CD4-positive, alpha-beta T cell (primary cell): ENCODE data around the gene UGT1A6. TPM values are rescaled to one million over a fixed set of nuclear protein-coding genes. Genes with fewer than 3 reads are reported as not detected.
"Not testable (repeated sequence)": the region's sequence is repeated elsewhere in the genome, so short reads cannot be mapped to it uniquely, and the experiment has no call there.

Experiments used
- ATAC-seq: fragments of 200-7000 bp; cut with Tn5 transposase; one replicate; pipeline ENCODE4 v1.10.0; 2022; ENCODE audit warnings: mild to moderate bottlenecking; ENCODE audit not compliant: poor library complexity
- CTCF ChIA-PET: fragments of 350-600 bp; sonication (Branson Sonifier 250); formaldehyde crosslinking; loops from one replicate; lab custom pipeline; 2021; ENCODE audit warnings: antibody characterized with exemption, inconsistent platforms; lab: Charles Lee
- POLR2A ChIA-PET: fragments of 350-600 bp; sonication (Branson Sonifier 250); formaldehyde crosslinking; loops from one replicate; lab custom pipeline; 2021; ENCODE audit warnings: antibody characterized with exemption, inconsistent platforms; lab: Charles Lee
- DNase-seq, 14 experiments: peaks; one replicate each; pipeline ENCODE4 v3.0.0-alpha.2; 2013 to 2020; ENCODE audit warnings: mixed read lengths in 2 of 14
- H3K27ac ChIP-seq, 2 donors: one replicate each; pipeline versions ENCODE4 v1.5.1 to v1.7.0; 2013; ENCODE audit warnings: low read length in 2 of 2, low read depth in 1 of 2, mild to moderate bottlenecking in 1 of 2
- H3K27me3 ChIP-seq, 2 experiments: 1 replicate in 1 of 2; 2 replicates in 1 of 2; pipeline versions ENCODE4 v1.6.1 to v1.7.0; 2013; ENCODE audit warnings: low read length in 2 of 2, control low read depth in 1 of 2, mild to moderate bottlenecking in 1 of 2, moderate library complexity in 1 of 2; ENCODE audit not compliant: insufficient read depth in 2 of 2, control insufficient read depth in 1 of 2
- H3K36me3 ChIP-seq: one replicate; pipeline ENCODE4 v1.6.1; 2013; ENCODE audit warnings: low read length, control low read depth; ENCODE audit not compliant: insufficient read depth
- H3K4me1 ChIP-seq: one replicate; pipeline ENCODE4 v1.6.1; 2013; ENCODE audit warnings: low read length, control low read depth; ENCODE audit not compliant: insufficient read depth
- H3K4me3 ChIP-seq: one replicate; pipeline ENCODE4 v1.5.1; 2013; ENCODE audit warnings: mild to moderate bottlenecking, low read length, moderate library complexity
- H3K9me3 ChIP-seq, 2 experiments: 1 replicate in 1 of 2; 2 replicates in 1 of 2; pipeline versions ENCODE4 v1.6.1 to v1.7.0; 2013; ENCODE audit warnings: low read length in 2 of 2, mild to moderate bottlenecking in 2 of 2, control low read depth in 1 of 2, moderate library complexity in 1 of 2; ENCODE audit not compliant: control insufficient read depth in 1 of 2, insufficient read depth in 1 of 2
- H3K27ac Mint-ChIP-seq: one replicate; pipeline ENCODE4 v1.8.0; 2020; ENCODE audit warnings: mixed read lengths
- H3K27me3 Mint-ChIP-seq: one replicate; pipeline ENCODE4 v1.8.0; 2021; ENCODE audit warnings: mixed read lengths
- H3K36me3 Mint-ChIP-seq: one replicate; pipeline ENCODE4 v1.8.0; 2021; ENCODE audit warnings: low read depth, mixed read lengths
- H3K4me1 Mint-ChIP-seq: one replicate; pipeline ENCODE4 v1.8.0; 2021; ENCODE audit warnings: low read depth, mixed read lengths
- H3K4me3 Mint-ChIP-seq: one replicate; pipeline ENCODE4 v1.8.0; 2020; ENCODE audit warnings: mild to moderate bottlenecking, mixed read lengths
- H3K9me3 Mint-ChIP-seq: one replicate; pipeline ENCODE4 v1.8.0; 2020; ENCODE audit warnings: mixed read lengths
- intact Hi-C, 2 experiments: fragments of 100-400 bp; cut with DNase I in 1 of 2; cut with micrococcal nuclease in 1 of 2; formaldehyde crosslinking; loops; one replicate each; pipeline versions ENCODE4 v1.15.1 to v1.9.0; 2023 to 2025; cut with DNase I, micrococcal nuclease
- total RNA-seq, 174 experiments: library from RNA in 2 of 174; stranded (reverse) in 2 of 174; gene quantifications; one replicate each; pipeline ENCODE4 v1.2.3 and lab custom pipeline; 2021 to 2026
- TF ChIP-seq, protein P1 (sequence below): fragments of 200-600 bp; IDR thresholded peaks from one replicate; pipeline ENCODE4 v1.8.0; 2022; ENCODE audit warnings: antibody characterized with exemption, mild to moderate bottlenecking

Gene UGT1A6
- total RNA-seq, 2 experiments from 2014 or later: not detected

DNA sequence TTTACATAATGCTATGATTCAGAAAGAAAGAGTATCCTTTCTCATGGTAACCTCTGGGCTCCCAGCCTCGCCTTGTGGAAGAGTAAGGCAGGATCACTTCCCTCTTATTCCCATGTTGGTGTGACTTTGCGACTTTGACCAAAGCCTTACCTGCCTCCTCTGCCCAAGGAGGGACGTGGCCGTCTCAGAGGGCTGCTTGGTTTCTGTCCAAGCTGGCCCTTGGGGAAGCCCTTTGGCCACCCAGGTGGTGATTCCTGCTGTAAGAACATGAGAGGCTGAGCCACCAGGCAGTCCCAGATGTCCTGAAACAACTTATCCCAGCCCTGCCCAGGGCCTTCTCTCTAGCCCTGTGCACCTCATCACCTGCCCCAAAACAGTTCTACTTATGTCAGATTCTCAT lies 6.0 kb downstream of the UGT1A6 start:
- H3K27ac ChIP-seq: no peak overlapping the region
- Mint-ChIP-seq H3K4me3 (no peak overlapping the region), H3K27ac (no peak overlapping the region), H3K4me1 (no peaks in the 10 kb centered on the region), H3K27me3 (peaks cover 5% of the 10 kb centered on the region), H3K36me3 (no peaks in the 10 kb centered on the region), H3K9me3 (no peaks in the 10 kb centered on the region)
- TF ChIP-seq, protein P1, sequence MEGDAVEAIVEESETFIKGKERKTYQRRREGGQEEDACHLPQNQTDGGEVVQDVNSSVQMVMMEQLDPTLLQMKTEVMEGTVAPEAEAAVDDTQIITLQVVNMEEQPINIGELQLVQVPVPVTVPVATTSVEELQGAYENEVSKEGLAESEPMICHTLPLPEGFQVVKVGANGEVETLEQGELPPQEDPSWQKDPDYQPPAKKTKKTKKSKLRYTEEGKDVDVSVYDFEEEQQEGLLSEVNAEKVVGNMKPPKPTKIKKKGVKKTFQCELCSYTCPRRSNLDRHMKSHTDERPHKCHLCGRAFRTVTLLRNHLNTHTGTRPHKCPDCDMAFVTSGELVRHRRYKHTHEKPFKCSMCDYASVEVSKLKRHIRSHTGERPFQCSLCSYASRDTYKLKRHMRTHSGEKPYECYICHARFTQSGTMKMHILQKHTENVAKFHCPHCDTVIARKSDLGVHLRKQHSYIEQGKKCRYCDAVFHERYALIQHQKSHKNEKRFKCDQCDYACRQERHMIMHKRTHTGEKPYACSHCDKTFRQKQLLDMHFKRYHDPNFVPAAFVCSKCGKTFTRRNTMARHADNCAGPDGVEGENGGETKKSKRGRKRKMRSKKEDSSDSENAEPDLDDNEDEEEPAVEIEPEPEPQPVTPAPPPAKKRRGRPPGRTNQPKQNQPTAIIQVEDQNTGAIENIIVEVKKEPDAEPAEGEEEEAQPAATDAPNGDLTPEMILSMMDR: no peak
- H3K36me3 ChIP-seq: no peaks in the 10 kb centered on the region
- no peaks in the 10 kb centered on the region for H3K4me1 ChIP-seq
- no peak for ATAC-seq
- peaks cover 0 to 4% of the 10 kb centered on the region in 2 experiments for H3K27me3 ChIP-seq
- no peak overlapping the region for H3K4me3 ChIP-seq
- ChIA-PET CTCF (no interaction called here), POLR2A (no interaction called here)
- H3K9me3 ChIP-seq: peaks cover 0 to 1% of the 10 kb centered on the region in 2 experiments
- DNase-seq: no peak
- intact Hi-C loops: no loop called here

DNA sequence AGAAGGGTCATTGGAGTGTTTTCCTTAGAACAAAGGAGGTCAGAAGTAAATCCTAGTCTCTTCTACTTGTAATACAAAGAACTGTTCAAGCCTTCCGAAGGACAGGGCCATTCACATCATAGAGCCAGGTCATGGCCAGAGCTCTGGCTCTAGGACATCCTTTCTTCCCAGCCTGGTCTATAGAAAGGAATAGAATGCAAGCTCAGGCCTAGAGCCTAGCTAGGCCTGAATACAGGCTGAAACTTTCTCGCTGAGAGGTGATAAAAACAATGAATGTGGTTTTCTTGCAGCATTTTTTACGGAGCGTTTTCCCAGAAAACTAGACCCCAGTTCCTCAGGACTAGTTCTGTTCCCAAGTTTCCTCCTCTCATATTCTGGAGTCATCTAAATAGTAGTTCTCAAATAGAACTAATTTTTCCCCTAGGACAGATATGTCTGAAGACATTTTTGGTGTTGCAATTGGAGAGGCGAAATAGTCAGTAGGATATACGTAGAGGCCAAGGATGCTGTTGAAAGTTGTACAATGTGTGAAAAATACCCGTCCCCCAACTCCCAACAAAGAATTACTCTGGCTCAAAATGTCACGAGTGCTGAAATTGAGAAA lies 6.8 kb downstream of the UGT1A6 start:
- H3K9me3 Mint-ChIP-seq: peaks cover 3% of the 10 kb centered on the region
- no peak overlapping the region for H3K4me3 Mint-ChIP-seq
- peaks cover 8% of the 10 kb centered on the region for H3K27me3 Mint-ChIP-seq
- CTCF ChIA-PET: no interaction called here
- H3K36me3 Mint-ChIP-seq: no peaks in the 10 kb centered on the region
- Histone ChIP-seq H3K4me3 (no peak overlapping the region), H3K27me3 (peaks cover 0 to 4% of the 10 kb centered on the region in 2 experiments), H3K9me3 (peaks cover 3 to 4% of the 10 kb centered on the region in 2 experiments), H3K27ac (no peak overlapping the region), H3K4me1 (no peaks in the 10 kb centered on the region), H3K36me3 (no peaks in the 10 kb centered on the region)
- ATAC-seq: no peak
- TF ChIP-seq, protein P1: no peak
- POLR2A ChIA-PET: no interaction called here
- H3K27ac Mint-ChIP-seq: no peak overlapping the region
- no peak for DNase-seq
- intact Hi-C loops: no loop called here
- H3K4me1 Mint-ChIP-seq: no peaks in the 10 kb centered on the region

DNA sequence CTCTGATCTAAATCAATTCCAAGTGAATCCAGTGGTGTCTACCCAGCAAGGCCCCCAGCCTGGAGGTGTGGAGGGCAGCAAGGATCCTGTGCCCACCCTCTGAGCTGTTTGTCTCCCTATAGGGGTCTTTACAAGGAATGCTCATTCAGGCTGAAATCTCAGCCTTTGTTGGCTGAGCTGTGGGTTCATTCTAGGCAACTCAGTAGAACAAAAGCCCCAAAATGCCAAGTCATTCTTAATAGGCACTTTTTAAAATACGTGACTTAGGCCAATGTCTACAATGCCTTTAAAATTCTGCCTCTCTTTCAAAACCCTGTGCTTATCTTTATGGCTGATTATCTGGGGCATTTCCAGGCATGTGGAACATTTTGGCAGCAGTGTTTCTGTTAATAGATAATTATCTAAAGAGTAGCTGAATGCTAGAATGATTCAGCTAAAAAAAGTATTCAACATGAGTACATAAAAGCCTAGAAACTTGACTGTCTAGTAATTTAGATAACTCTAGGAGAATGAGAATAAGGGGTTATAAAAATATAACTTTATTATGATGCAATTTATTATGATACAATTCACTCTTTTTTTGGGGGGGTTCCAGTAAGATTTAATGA lies 7.4 kb downstream of the UGT1A6 start:
- TF ChIP-seq, protein P1: no peak

DNA sequence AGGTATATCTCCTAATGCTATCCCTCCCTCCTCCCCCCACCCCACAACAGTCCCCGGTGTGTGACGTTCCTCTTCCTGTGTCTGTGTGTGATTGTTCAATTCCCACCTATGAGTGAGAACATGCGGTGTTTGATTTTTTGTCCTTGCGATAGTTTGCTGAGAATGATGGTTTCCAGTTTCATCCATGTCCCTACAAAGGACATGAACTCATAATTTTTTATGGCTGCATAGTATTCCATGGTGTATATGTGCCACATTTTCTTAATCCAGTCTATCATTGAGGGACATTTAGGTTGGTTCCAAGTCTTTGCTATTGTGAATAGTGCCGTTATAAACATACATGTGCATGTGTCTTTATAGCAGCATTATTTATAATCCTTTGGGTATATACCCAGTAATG lies 8.2 kb downstream of the UGT1A6 start:
- H3K9me3 ChIP-seq, POLR2A ChIA-PET, H3K4me1 Mint-ChIP-seq, H3K4me3 ChIP-seq, H3K27ac Mint-ChIP-seq, H3K36me3 Mint-ChIP-seq, H3K27ac ChIP-seq, ATAC-seq, H3K36me3 ChIP-seq, H3K27me3 ChIP-seq, intact Hi-C loops, H3K4me1 ChIP-seq, DNase-seq, H3K4me3 Mint-ChIP-seq, H3K9me3 Mint-ChIP-seq, CTCF ChIA-PET: not testable (repeated sequence)
- H3K27me3 Mint-ChIP-seq: peaks cover 17% of the 10 kb centered on the region

More for the DNA sequence above, 7.4 kb downstream of the UGT1A6 start:
- no peak overlapping the region for H3K4me3 ChIP-seq
- H3K27me3 Mint-ChIP-seq: peaks cover 13% of the 10 kb centered on the region
- ATAC-seq (no peak), DNase-seq (no peak)
- intact Hi-C loops: no loop called here
- no peaks in the 10 kb centered on the region for H3K4me1 Mint-ChIP-seq
- H3K27ac Mint-ChIP-seq: no peak overlapping the region
- CTCF ChIA-PET: no interaction called here
- H3K27me3 ChIP-seq: peaks cover 0 to 4% of the 10 kb centered on the region in 2 experiments
- POLR2A ChIA-PET: no interaction called here
- H3K9me3 Mint-ChIP-seq: peaks cover 3% of the 10 kb centered on the region
- no peaks in the 10 kb centered on the region for H3K4me1 ChIP-seq
- H3K27ac ChIP-seq: no peak overlapping the region
- H3K9me3 ChIP-seq: peaks cover 3 to 4% of the 10 kb centered on the region in 2 experiments
- no peak overlapping the region for H3K4me3 Mint-ChIP-seq
- H3K36me3 ChIP-seq: no peaks in the 10 kb centered on the region
- H3K36me3 Mint-ChIP-seq: no peaks in the 10 kb centered on the region
